Gastroesophageal sphincter (tissue), 4 donors: ENCODE data around the gene PI16. TPM values are rescaled to one million over a fixed set of nuclear protein-coding genes. Genes with fewer than 3 reads are reported as not detected.

ENCODE experiments used
- ATAC-seq: fragments of 150-250 bp; one replicate; pipeline ENCODE4 v1.9.1; 2016; ENCODE audit warnings: mild to moderate bottlenecking, moderate library complexity
- H3K27ac ChIP-seq, 4 donors: fragments of 200-600 bp; sonication (generic) in 3 of 4; 1 replicate in 3 of 4; 2 replicates in 1 of 4; pipeline ENCODE4 v1.5.1; 2016 to 2019
- H3K27me3 ChIP-seq: fragments of 200-600 bp; sonication (generic); one replicate; pipeline ENCODE4 v1.5.1; 2019
- H3K36me3 ChIP-seq, 2 donors: fragments of 200-600 bp; sonication (generic); one replicate each; pipeline ENCODE4 v1.5.1; 2019; ENCODE audit warnings: control low read depth in 1 of 2
- H3K4me1 ChIP-seq, 3 donors: fragments of 200-600 bp; sonication (generic); 1 replicate in 2 of 3; 2 replicates in 1 of 3; pipeline ENCODE4 v1.5.1; 2016 to 2019; ENCODE audit warnings: control low read depth in 2 of 3
- H3K4me3 ChIP-seq, 2 donors: fragments of 200-600 bp; sonication (generic); one replicate each; pipeline ENCODE4 v1.5.1; 2019; ENCODE audit warnings: mild to moderate bottlenecking in 1 of 2, moderate library complexity in 1 of 2
- H3K9me3 ChIP-seq, 3 donors: fragments of 200-600 bp; sonication (generic); one replicate each; pipeline ENCODE4 v1.5.1; 2017 to 2019; ENCODE audit warnings: control low read depth in 2 of 3
- EP300 ChIP-seq: sonication (generic); formaldehyde crosslinking; IDR thresholded peaks from one replicate; pipeline ENCODE4 v1.6.1; 2017; ENCODE audit warnings: antibody characterized with exemption, mild to moderate bottlenecking
- POLR2A ChIP-seq, 2 donors: fragments of 450-650 bp; IDR thresholded peaks; one replicate each; pipeline ENCODE4 v1.6.1; 2017; ENCODE audit warnings: antibody characterized with exemption in 2 of 2, mild to moderate bottlenecking in 2 of 2, moderate library complexity in 1 of 2
- POLR2AphosphoS5 ChIP-seq: sonication (generic); formaldehyde crosslinking; IDR thresholded peaks from one replicate; pipeline ENCODE4 v1.6.1; 2017; ENCODE audit warnings: antibody characterized with exemption
- WGBS, 2 donors: methylation state at CpG; one replicate each; pipeline ENCODE4 v1.1.5; 2018; ENCODE audit warnings: low coverage in 1 of 2; 5-methylcytosine and 5-hydroxymethylcytosine counted together
- total RNA-seq, 4 donors: library from RNA; depleted of rRNA; stranded (reverse); fragments of >200 nt; gene quantifications; one replicate each; pipeline ENCODE4 v1.1.0, GENCODE V29; 2016
- TF ChIP-seq, protein P1 (sequence below), 4 experiments: fragments of 200-600 bp in 2 of 4; fragments of 450-650 bp in 2 of 4; sonication (generic) in 1 of 4; IDR thresholded peaks; one replicate each; pipeline ENCODE4 v1.5.1; 2017 to 2019; ENCODE audit warnings: antibody characterized with exemption in 4 of 4, mild to moderate bottlenecking in 2 of 4, moderate library complexity in 2 of 4

Gene PI16
- total RNA-seq, 4 donors from 2014 or later: 21.6 to 53.5 (median 44.9) TPM

DNA sequence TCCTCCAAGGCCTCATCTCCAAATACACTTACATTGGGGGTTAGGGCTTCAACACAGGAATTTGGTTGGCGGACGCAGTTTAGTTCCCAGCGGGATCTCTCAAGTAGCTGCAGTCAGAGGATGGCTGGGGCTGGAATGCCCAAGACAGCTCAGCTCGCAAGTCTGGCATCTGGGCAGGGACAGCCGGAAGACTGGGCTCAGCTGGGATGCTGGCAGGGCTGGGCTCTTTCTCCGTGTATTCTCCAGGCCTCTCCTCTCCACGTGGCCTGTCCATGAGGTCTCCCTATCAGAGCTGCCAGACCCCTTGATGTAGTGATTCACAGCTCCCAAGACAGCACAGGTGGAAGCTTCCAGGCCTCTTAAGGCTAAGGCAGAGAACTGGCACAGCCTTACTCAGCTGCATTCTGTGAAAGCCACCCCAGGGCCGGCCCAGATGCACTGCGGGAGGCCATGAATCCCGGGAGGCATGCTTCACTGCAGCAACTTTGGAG lies 55.9 kb downstream of the PI16 start:
- WGBS, 2 donors: no CpG with 5 or more reads among the region's 10 CpGs
- Histone ChIP-seq H3K4me3 (no peak overlapping the region), H3K9me3 (no peaks in the 10 kb centered on the region), H3K27me3 (no peaks in the 10 kb centered on the region), H3K36me3 (no peaks in the 10 kb centered on the region), H3K27ac (no peak overlapping the region), H3K4me1 (no peaks in the 10 kb centered on the region)
- no peak for TF ChIP-seq EP300
- TF ChIP-seq, protein P1, sequence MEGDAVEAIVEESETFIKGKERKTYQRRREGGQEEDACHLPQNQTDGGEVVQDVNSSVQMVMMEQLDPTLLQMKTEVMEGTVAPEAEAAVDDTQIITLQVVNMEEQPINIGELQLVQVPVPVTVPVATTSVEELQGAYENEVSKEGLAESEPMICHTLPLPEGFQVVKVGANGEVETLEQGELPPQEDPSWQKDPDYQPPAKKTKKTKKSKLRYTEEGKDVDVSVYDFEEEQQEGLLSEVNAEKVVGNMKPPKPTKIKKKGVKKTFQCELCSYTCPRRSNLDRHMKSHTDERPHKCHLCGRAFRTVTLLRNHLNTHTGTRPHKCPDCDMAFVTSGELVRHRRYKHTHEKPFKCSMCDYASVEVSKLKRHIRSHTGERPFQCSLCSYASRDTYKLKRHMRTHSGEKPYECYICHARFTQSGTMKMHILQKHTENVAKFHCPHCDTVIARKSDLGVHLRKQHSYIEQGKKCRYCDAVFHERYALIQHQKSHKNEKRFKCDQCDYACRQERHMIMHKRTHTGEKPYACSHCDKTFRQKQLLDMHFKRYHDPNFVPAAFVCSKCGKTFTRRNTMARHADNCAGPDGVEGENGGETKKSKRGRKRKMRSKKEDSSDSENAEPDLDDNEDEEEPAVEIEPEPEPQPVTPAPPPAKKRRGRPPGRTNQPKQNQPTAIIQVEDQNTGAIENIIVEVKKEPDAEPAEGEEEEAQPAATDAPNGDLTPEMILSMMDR (IDR thresholded peaks at IDR 0.05): no peak
- TF ChIP-seq POLR2A (IDR thresholded peaks at IDR 0.05): no peak
- TF ChIP-seq POLR2AphosphoS5: no peak
- ATAC-seq: no peak

DNA sequence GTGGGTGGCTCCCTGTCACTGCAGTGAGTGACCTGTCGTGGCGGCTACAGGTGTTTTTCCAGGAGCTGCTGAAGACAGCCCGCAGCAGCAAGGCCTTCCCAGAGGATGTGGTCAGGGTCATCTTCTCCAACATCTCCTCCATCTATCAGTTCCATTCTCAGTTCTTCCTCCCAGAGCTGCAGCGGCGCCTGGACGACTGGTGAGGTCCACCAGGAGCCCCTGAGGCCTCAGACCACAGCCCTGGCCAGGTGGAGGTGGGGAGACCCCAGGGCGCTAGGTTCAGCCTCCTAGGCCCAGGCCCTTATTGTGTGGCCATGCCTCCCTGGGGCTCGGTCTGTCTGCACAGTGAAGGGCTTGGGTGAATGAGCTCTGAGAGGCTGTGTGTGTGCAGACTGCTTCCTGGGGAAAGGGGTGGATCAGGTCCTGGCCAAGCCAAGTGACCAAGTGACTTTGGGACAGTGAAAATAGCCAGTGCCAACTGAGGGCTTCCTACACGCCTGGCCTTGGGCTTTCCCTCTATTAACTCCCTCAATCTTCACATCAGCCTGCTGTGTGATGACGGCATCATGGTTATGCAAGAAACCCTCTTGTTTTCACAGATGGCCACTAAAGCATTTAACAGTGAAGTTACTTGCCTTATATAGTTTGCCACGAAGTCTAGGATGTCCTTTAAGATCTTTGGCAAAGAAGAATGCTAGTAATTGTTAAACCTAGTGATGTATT lies 57.3 kb downstream of the PI16 start:
- Histone ChIP-seq H3K4me1 (no peaks in the 10 kb centered on the region), H3K4me3 (no peak overlapping the region), H3K27me3 (no peaks in the 10 kb centered on the region), H3K9me3 (no peaks in the 10 kb centered on the region), H3K27ac (no peak overlapping the region), H3K36me3 (no peaks in the 10 kb centered on the region)
- TF ChIP-seq POLR2AphosphoS5: no peak
- no peak for TF ChIP-seq POLR2A (IDR thresholded peaks at IDR 0.05)
- TF ChIP-seq, protein P1 (IDR thresholded peaks at IDR 0.05): no peak
- no peak for TF ChIP-seq EP300
- no peak for ATAC-seq
- WGBS, 2 donors: 31 to 81% methylated on average over 1 to 3 of the region's 11 CpGs

DNA sequence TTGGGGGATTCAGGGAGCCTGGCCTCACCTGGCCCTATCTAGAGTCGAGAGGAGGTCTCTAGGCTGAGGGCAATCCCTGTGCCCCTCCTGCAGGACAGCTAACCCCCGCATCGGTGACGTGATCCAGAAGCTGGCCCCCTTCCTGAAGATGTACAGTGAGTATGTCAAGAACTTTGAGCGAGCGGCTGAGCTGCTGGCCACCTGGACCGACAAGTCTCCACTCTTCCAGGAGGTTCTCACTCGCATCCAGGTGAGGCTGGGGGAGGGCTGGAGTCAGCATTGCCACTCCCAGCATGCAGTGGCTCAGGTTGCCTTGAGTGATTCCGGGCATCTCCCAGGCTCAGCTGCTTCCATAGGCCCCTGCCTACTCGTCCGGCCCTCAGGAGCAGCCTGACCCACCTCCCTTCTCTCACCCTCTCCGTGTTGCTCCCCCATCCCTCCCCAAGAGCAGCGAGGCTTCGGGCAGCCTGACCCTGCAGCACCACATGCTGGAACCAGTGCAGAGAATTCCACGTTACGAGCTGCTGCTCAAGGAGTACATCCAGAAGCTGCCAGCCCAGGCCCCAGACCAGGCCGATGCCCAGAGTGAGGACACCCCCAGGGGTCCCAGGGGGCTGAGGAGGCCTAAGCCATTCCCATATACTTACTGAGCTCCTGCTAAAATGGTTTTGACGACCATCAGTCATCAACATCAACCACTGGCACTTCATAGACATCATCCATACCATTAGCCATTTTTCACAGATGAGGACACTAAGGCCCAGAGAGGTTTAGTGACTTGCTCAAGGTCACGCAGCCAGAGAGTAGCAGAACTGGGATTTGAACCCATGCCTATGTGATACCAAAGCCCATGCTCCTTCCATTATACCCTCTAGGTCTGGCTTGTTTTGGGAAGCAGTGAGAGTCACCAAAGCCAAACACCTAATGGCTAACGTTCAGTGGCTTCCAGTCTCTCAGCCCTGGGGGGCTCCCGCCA lies 59.3 kb downstream of the PI16 start:
- TF ChIP-seq POLR2AphosphoS5 (no peak), EP300 (no peak), POLR2A (IDR thresholded peaks at IDR 0.05) (no peak)
- TF ChIP-seq, protein P1 (IDR thresholded peaks at IDR 0.05): no peak
- no peak overlapping the region for H3K27ac ChIP-seq
- no peak overlapping the region for H3K4me3 ChIP-seq
- H3K4me1 ChIP-seq: peaks cover 0 to 18% (median 0%) of the 10 kb centered on the region in 3 donors
- no peak for ATAC-seq
- WGBS, 2 donors: 74 to 85% methylated on average over 5 of the region's 21 CpGs
- H3K9me3 ChIP-seq: no peaks in the 10 kb centered on the region
- H3K36me3 ChIP-seq: no peaks in the 10 kb centered on the region
- H3K27me3 ChIP-seq: no peaks in the 10 kb centered on the region

Other genes with a start within 250 kb of the PI16 start
- gene CPNE5, start 115.3 kb upstream of the PI16 start, total RNA-seq: 1 to 10 TPM in 2 of 4 donors, under 1 TPM in 2; 0.42 to 2.3 (median 1.5) TPM
- 10 to 100 TPM; 13.5 to 28.5 (median 24.0) TPM for gene PPIL1, start 79.9 kb upstream of the PI16 start, total RNA-seq
- 10 to 100 TPM; 62.1 to 73.8 (median 69.8) TPM for gene C6orf89, start 68.8 kb upstream of the PI16 start, total RNA-seq
- gene MTCH1, start 31.5 kb downstream of the PI16 start, total RNA-seq: 100 to 1,000 TPM; 185 to 242 (median 199) TPM
- gene FGD2, start 50.9 kb downstream of the PI16 start, total RNA-seq: 10 to 100 TPM; 11.6 to 34.5 (median 22.5) TPM
- 10 to 100 TPM; 19.0 to 63.8 (median 21.8) TPM for gene PIM1, start 215.4 kb downstream of the PI16 start, total RNA-seq